ENCODE results near the gene TRIM61. TPM values are rescaled to one million over a fixed set of nuclear protein-coding genes. Genes with fewer than 3 reads are reported as not detected.

TRIM61 gene
- total RNA-seq, 6 experiments from 2014 or later, result 0.12 to 0.31 (median 0.19) TPM; not detected in 2

DNA sequence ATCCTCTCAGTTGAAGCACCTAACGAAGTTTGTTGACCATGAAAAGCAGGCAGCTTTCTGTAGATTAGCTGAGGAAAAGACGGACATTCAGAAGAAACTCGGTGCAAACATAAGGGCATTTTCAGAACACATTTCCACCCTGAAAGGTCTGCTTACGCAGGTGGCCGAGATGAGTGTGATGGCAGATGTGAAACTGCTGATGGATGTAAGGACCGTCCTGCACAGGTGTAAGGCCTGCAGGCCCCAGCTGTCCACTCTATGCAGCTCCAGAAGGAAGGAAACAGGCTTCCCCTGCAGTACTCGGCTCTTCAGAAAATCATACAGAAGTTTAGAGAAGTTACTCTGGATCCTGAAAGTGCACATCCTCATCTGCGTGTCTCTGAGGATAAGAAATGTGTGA lies 33.5 kb upstream of the TRIM61 start:
- peaks cover 3% of the 10 kb centered on the region for H3K27me3 Mint-ChIP-seq (ENCODE audit: insufficient read depth)
- H3K36me3 Mint-ChIP-seq (ENCODE audit: low read depth), result no peaks in the 10 kb centered on the region
- no peak for DNase-seq
- H3K27ac Mint-ChIP-seq, result no peak overlapping the region
- H3K4me3 Mint-ChIP-seq, result no peak overlapping the region
- H3K9me3 Mint-ChIP-seq, result no peaks in the 10 kb centered on the region; the same call in 1 of the 2 replicates
- H3K4me1 Mint-ChIP-seq (ENCODE audit: low read depth), result no peaks in the 10 kb centered on the region
- no peak for TF ChIP-seq CTCF (IDR thresholded peaks at IDR 0.05)

DNA sequence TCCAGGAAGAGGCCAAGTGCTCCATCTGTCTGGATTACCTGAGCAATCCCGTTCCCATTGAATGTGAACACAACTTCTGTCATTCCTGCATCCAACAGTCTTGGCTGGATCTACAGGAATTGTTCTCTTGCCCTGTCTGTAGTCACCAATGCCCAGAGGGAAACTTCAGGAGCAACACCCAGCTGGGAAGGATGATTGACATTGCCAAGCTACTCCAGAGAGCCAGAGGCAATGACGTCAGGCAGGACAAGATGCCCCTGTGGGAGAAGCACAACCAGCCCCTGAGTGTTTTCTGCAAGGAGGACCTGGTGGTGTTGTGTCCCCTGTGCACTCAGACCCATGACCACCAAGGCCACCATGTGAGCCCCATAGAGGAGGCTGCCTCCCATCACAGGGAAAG lies 33.0 kb upstream of the TRIM61 start:
- no peak overlapping the region for H3K27ac Mint-ChIP-seq
- no peak overlapping the region for H3K4me3 Mint-ChIP-seq
- H3K9me3 Mint-ChIP-seq, result no peaks in the 10 kb centered on the region; the same call in 1 of the 2 replicates
- no peak for TF ChIP-seq CTCF (IDR thresholded peaks at IDR 0.05)
- H3K4me1 Mint-ChIP-seq (ENCODE audit: low read depth), result no peaks in the 10 kb centered on the region
- H3K27me3 Mint-ChIP-seq (ENCODE audit: insufficient read depth), result peaks cover 3% of the 10 kb centered on the region
- DNase-seq, result no peak
- no peaks in the 10 kb centered on the region for H3K36me3 Mint-ChIP-seq (ENCODE audit: low read depth)

DNA sequence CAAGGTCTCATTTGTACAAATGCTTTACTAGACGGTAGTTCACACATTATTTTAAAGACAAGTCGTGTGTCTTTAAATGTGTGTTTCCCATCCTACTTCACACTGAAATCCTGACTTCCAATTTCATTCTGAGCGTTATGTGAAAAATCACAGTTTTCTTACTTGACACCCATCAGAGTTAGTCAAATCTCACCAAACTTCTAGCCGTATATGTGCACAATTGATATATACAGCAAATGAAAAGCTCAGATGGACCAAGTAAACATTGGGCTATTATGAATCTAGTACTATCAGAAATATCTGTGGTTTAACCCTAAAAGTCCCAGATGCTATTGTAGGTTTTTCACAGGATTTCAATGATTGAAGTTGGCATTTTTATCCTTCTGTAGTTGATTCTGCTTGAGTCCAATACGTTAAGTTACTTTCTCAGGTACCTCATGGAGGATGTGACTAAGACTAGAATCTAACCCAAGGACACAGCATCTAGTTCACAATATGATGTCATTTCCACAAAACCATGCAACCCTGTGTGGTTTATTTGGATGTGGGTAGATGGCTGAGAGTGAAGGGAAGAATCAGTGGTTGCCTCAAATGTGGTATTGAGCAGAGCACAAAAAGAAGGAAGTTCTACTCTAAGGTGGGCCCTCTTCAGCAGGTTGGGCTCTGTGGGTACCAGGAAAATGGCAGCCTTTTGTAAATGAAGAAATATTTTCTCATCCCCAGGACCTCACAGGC lies 32.2 kb upstream of the TRIM61 start:
- no peak for TF ChIP-seq CTCF (IDR thresholded peaks at IDR 0.05)
- no peaks in the 10 kb centered on the region for H3K4me1 Mint-ChIP-seq (ENCODE audit: low read depth)
- no peaks in the 10 kb centered on the region; the same call in 1 of the 2 replicates for H3K9me3 Mint-ChIP-seq
- H3K27ac Mint-ChIP-seq, result no peak overlapping the region
- H3K27me3 Mint-ChIP-seq (ENCODE audit: insufficient read depth), result peaks cover 3% of the 10 kb centered on the region
- H3K36me3 Mint-ChIP-seq (ENCODE audit: low read depth), result no peaks in the 10 kb centered on the region
- no peak for DNase-seq
- H3K4me3 Mint-ChIP-seq, result no peak overlapping the region

DNA sequence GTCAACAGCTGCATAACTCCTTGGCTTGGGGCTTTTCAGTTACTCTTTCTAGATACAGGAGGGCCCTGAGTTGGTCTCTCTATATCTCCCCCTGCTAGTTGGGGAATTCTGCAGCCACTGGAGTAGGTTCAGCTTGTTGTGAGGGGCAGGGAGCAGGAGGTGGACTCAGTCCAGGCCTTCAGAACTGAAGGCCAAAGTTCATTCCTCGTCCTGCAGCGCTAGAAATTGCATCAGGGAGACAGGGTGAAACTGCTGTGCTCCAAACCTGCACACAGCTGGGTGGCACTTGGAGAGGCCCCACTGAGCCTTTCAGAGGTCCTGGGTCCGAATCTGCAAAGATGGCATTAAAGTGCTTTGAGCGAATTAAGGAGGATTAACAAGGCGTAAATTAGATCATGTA lies 29.4 kb upstream of the TRIM61 start:
- H3K9me3 Mint-ChIP-seq, result no peaks in the 10 kb centered on the region; the same call in 1 of the 2 replicates
- peaks cover 3% of the 10 kb centered on the region for H3K27me3 Mint-ChIP-seq (ENCODE audit: insufficient read depth)
- no peak overlapping the region for H3K4me3 Mint-ChIP-seq
- H3K36me3 Mint-ChIP-seq (ENCODE audit: low read depth), result no peaks in the 10 kb centered on the region
- no peak overlapping the region for H3K27ac Mint-ChIP-seq
- DNase-seq, result no peak
- H3K4me1 Mint-ChIP-seq (ENCODE audit: low read depth), result no peaks in the 10 kb centered on the region
- no peak for TF ChIP-seq CTCF (IDR thresholded peaks at IDR 0.05)

- TF ChIP-seq CTCF (IDR thresholded peaks at IDR 0.05), result no peak
- Mint-ChIP-seq H3K27ac (no peak overlapping the region), H3K27me3 (ENCODE audit: insufficient read depth) (peaks cover 3% of the 10 kb centered on the region), H3K36me3 (ENCODE audit: low read depth) (no peaks in the 10 kb centered on the region), H3K4me3 (no peak overlapping the region), H3K4me1 (ENCODE audit: low read depth) (no peaks in the 10 kb centered on the region), H3K9me3 (no peaks in the 10 kb centered on the region; the same call in 1 of the 2 replicates)
- DNase-seq, result no peak
Observed at GRCh38 chr4:165006456-165006855, 29.0 kb upstream of the TRIM61 start.
